ENCODE data around the gene ARG2.
"Not testable (repeated sequence)": the region's sequence is repeated elsewhere in the genome, so short reads cannot be mapped to it uniquely, and the experiment has no call there.

ARG2 gene

DNA sequence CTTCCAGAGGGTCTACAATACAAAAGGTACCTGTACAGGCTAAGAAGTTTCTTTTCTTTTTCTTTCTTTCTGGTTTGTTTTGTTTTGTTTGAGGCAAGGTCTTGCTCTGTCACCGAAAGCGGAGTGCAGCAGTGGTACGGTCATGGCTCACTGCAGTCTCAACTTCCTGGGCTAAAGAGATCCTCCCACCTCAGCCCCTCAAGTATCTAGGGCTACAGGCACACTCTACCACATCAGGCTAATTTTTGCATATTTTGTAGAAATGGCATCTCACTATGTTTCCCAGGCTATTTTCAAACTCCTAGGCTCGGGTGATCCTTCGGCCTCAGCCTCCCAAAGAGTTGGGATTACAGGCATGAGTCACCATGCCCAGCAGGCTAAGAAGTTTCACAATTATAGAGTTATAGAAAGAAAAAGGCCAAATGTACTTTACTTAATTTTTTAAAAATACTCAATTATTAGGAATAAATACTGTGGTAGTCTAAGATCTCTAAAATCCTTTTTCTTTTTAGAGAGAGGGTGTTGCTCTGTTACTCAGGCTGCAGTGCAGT is 16.6 kb upstream of the ARG2 start:
- Mint-ChIP-seq H3K4me1 (ENCODE audit: low read depth) (peaks cover 17% of the 10 kb centered on the region), H3K27me3 (ENCODE audit: low read depth) (peaks cover 5% of the 10 kb centered on the region), H3K4me3 (no peak overlapping the region), H3K27ac (no peak overlapping the region), H3K36me3 (ENCODE audit: low read depth) (peaks cover 2% of the 10 kb centered on the region), H3K9me3 (no peaks in the 10 kb centered on the region)
- DNase-seq (ENCODE audit: low spot score), result no peak

DNA sequence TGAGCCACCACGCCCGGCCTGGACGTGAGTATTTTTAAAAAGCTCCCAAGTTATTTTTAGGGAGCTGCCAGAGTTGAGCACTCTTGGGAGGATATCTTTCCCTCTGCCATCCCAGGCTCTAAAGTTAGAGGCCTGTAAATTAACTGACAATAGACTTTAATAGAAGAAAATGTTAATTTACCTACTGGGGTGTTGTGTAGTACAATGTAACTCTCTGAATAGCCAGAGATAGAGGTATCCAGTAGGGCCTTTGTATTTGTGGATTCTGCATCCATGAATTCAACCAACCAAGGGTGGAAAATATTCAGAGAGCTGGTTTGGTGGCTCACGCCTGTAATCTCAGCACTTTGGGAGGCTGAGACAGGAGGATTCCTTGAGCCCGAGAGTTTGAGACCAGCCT is 12.1 kb upstream of the ARG2 start:
- Mint-ChIP-seq H3K36me3 (ENCODE audit: low read depth) (no peaks in the 10 kb centered on the region), H3K27me3 (ENCODE audit: low read depth) (peaks cover 5% of the 10 kb centered on the region), H3K27ac (no peak overlapping the region), H3K4me1 (ENCODE audit: low read depth) (peaks cover 7% of the 10 kb centered on the region), H3K4me3 (no peak overlapping the region), H3K9me3 (no peaks in the 10 kb centered on the region)
- DNase-seq (ENCODE audit: low spot score), result no peak

DNA sequence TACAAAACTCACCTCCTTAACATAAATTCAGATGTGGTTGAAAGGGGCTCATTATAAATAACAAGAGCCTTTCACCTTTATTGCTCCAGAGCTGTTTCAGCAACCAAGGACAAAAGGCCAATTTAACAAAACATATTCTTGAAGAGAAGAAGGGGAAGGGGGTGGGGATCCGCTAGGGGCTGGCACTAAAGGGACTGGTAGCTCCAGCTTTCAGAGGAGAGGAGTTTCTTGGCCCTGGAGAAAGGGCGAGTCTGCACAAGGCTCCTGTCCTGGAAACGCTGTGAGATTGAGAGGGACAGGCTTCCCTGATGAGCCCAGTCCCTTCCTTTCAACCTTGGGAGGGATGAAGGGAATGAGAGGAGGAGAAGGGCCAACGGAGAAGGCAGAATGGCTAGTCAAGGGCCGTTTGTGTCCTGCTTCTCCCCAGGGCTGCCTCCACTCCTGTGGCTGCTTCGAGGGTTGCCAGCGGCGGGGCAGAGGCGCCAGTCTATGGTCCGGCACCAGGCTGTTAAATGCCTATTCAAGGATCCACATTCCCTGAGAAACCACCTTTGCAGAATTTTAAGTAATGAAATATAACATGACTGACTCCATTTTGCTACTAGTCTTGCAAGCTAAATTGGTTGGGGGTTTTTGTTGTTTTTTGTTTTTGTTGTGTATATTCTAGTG is 9.9 kb upstream of the ARG2 start:
- no peaks in the 10 kb centered on the region for H3K9me3 Mint-ChIP-seq
- H3K4me3 Mint-ChIP-seq, result no peak overlapping the region
- H3K4me1 Mint-ChIP-seq (ENCODE audit: low read depth), result peaks cover 7% of the 10 kb centered on the region
- no peaks in the 10 kb centered on the region for H3K36me3 Mint-ChIP-seq (ENCODE audit: low read depth)
- DNase-seq (ENCODE audit: low spot score), result no peak
- peaks cover 7% of the 10 kb centered on the region for H3K27me3 Mint-ChIP-seq (ENCODE audit: low read depth)
- no peak overlapping the region for H3K27ac Mint-ChIP-seq

DNA sequence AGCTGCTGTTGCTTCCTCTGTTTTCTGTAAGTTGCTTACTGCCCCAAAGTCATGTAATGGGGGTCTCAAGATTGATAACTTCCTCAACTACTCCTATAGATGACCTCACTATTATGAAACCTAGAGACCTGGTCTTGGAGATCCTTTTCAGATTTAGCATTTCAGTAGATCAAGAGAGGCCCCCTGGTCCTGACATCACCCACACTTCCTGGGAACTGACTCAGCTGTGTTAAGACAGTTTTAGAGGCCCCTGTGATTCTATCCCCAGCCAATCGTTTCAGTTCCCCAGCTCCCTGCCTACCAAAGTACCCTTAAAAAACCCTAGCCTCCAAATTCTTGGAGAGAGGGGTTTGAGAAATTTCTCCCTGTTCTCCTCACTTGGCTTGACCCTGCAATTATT is 9.2 kb upstream of the ARG2 start:
- H3K27me3 Mint-ChIP-seq (ENCODE audit: low read depth), result peaks cover 7% of the 10 kb centered on the region
- no peaks in the 10 kb centered on the region for H3K36me3 Mint-ChIP-seq (ENCODE audit: low read depth)
- no peak overlapping the region for H3K4me3 Mint-ChIP-seq
- no peak overlapping the region for H3K27ac Mint-ChIP-seq
- no peak for DNase-seq (ENCODE audit: low spot score)
- no peaks in the 10 kb centered on the region for H3K9me3 Mint-ChIP-seq
- H3K4me1 Mint-ChIP-seq (ENCODE audit: low read depth), result peaks cover 7% of the 10 kb centered on the region

DNA sequence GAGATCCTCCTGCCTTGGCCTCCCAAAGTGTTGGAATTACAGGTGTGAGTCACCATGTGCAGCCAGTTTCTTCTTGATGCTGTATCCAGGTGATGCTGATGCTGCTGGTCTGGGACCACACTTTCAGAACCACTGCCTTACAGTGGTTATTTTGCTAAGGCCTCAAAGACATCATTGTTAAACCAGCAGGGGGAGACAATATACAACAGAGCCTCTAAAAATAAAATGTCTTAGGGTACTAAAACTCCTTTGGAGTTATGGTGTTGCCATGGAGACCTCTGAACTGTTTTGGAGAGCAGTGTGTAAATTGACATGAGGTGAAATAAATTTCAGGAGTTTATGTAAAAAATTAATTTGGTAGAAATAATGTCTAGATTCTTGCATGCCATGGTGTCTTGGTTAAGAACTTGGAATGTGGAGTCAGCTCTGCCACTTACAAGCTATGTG is 1.1 kb upstream of the ARG2 start:
- Mint-ChIP-seq H3K4me3 (peak overlapping the region; percentile 90), H3K36me3 (ENCODE audit: low read depth) (peaks cover 1% of the 10 kb centered on the region), H3K4me1 (ENCODE audit: low read depth) (peaks cover 30% of the 10 kb centered on the region), H3K27me3 (ENCODE audit: low read depth) (peaks cover 20% of the 10 kb centered on the region), H3K27ac (peak overlapping the region; percentile 67), H3K9me3 (no peaks in the 10 kb centered on the region)
- DNase-seq (ENCODE audit: low spot score), result no peak

DNA sequence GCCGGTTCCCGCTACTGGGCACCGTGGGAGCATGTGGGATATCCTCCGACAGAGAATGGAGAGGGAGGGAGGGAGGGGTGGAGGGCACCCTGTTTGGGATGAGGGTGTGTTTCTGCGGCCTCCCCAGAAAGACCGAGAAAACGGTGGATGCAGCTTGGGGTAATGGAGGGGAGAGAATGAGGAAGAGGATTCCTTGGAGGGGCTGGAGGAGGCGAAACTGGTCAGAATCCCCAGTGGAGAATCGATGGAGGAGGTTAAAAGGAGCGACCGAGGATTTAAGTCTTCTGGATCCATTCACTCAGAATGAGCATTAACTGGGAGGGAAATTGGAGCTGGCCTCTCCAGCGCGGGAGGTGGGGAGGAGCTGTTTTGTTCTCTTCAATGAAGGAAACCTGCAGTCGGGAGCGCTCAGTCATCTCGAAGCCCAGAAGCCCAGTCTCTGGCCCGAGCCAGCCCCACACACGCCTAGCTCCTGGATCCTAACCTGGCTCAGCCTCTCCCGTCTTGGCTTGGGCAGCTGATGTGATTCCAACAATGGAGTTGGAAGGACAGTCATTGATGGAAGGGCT is 581 bp downstream of the ARG2 start:
- peaks cover 6% of the 10 kb centered on the region for H3K36me3 Mint-ChIP-seq (ENCODE audit: low read depth)
- peaks cover 30% of the 10 kb centered on the region for H3K4me1 Mint-ChIP-seq (ENCODE audit: low read depth)
- H3K27me3 Mint-ChIP-seq (ENCODE audit: low read depth), result peaks cover 14% of the 10 kb centered on the region
- H3K4me3 Mint-ChIP-seq, result peak overlapping the region; percentile 90
- DNase-seq (ENCODE audit: low spot score), result no peak
- no peaks in the 10 kb centered on the region for H3K9me3 Mint-ChIP-seq
- peak overlapping the region; percentile 81 for H3K27ac Mint-ChIP-seq

DNA sequence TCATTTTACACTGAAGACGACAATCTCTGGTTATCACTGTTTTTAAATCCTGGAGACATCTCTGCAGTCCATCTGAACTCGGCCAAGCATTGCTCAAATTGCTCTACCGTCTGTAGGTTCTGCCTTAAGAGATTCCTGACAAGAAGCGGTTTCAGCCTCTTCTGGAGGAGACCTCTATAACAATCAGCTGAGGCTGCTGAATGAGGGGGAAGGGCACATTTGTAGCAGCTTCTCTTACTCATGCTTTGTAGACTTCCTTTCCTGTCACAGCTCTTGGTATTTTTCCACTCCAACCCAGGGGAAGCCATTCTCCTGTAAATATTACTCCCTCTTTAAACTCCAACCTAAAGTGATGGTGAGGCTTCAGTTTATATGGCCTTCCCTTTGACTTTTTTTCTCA is 3.0 kb downstream of the ARG2 start:
- Mint-ChIP-seq H3K27ac (no peak overlapping the region), H3K4me1 (ENCODE audit: low read depth) (peaks cover 34% of the 10 kb centered on the region), H3K27me3 (ENCODE audit: low read depth) (peaks cover 11% of the 10 kb centered on the region), H3K36me3 (ENCODE audit: low read depth) (peaks cover 6% of the 10 kb centered on the region), H3K4me3 (peak overlapping the region; percentile 30), H3K9me3 (no peaks in the 10 kb centered on the region)
- no peak for DNase-seq (ENCODE audit: low spot score)

DNA sequence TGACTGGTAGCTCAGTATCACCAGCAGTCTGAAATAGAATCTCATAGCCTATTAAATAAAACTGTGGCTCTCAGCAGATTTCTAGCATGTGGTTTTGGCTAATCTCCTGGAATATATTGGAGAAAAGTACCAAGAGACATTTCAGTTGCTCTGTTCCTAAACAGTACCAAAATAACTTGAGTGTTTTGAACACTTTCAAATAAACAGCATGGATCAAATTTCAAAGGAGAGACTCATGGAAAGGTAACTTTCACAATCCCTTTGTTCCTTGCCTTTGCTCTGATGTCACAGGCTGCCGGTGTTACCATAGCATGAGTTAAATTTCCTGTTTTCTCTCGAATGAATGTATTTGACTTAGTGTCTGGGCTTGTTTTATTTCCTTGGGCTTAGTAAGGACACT is 3.4 kb downstream of the ARG2 start:
- peak overlapping the region; percentile 30 for H3K4me3 Mint-ChIP-seq
- peak overlapping the region; percentile 41 for H3K27ac Mint-ChIP-seq
- peaks cover 6% of the 10 kb centered on the region for H3K36me3 Mint-ChIP-seq (ENCODE audit: low read depth)

DNA sequence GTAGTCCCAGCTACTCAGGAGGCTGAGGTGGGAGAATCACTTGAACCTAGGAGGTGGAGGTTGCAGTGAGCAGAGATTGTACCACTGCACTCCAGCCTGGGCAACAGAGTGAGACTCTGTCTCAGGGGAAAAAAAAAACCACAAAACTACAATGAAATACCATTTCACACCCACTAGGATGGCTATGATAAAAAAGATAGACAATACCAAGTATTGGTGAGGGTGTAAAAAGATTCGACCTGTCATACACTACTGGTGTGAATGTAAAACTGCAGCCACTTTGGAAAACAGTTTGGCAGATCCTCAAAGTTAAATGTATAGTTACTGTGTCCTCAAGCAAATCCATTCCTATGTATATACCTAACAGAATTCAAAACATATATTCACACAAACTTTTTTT is 6.4 kb downstream of the ARG2 start:
- H3K27ac Mint-ChIP-seq; H3K36me3 Mint-ChIP-seq (ENCODE audit: low read depth); H3K4me3 Mint-ChIP-seq; H3K27me3 Mint-ChIP-seq (ENCODE audit: low read depth); DNase-seq (ENCODE audit: low spot score); H3K9me3 Mint-ChIP-seq: not testable (repeated sequence)
- peaks cover 21% of the 10 kb centered on the region for H3K4me1 Mint-ChIP-seq (ENCODE audit: low read depth)

More for the DNA sequence above, 3.4 kb downstream of the ARG2 start:
- DNase-seq (ENCODE audit: low spot score), result no peak
- Mint-ChIP-seq H3K4me1 (ENCODE audit: low read depth) (peaks cover 34% of the 10 kb centered on the region), H3K9me3 (no peaks in the 10 kb centered on the region), H3K27me3 (ENCODE audit: low read depth) (peaks cover 11% of the 10 kb centered on the region)

DNA sequence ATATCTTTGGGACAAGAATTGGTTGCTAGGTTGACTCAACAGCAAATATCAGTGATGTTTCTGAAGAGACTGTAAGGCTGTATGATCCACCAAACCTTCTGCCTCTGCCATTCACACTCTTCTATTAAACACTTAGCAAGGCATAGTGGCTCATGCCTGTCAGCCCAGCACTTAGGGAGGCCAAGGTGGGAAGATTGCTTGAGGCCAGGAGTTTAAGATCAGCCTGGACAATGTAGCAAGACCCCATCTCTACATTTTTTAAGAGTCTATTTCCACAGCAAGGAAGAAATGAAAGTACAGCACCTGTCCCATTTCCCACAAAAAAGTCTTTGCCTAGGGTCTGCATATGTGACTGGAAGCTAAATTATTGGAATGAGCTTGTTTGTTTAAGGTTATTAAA is 7.8 kb downstream of the ARG2 start:
- no peak for DNase-seq (ENCODE audit: low spot score)
- H3K4me3 Mint-ChIP-seq, result no peak overlapping the region
- H3K36me3 Mint-ChIP-seq (ENCODE audit: low read depth), result peaks cover 8% of the 10 kb centered on the region
- peaks cover 16% of the 10 kb centered on the region for H3K4me1 Mint-ChIP-seq (ENCODE audit: low read depth)
- no peaks in the 10 kb centered on the region for H3K9me3 Mint-ChIP-seq
- H3K27me3 Mint-ChIP-seq (ENCODE audit: low read depth), result no peaks in the 10 kb centered on the region
- no peak overlapping the region for H3K27ac Mint-ChIP-seq

DNA sequence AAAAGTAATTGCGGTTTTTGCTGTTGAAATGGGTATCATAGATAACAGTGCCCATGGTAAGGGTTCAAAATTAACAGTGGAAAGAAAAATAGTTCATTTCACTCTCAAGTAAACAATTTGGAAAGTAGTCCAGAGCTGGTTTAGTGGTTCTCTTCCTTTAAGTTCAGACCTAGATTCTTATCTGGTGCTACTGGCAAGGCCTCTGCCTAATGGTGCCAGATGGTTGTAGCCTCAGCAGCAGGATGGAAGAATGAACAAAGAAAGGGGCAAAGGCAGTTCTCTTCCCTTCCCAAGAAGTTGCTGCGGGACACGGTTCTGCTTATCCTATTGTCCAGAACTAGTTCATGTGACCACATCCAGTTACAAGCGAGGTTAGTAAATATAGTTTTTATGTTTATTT is 10.5 kb downstream of the ARG2 start:
- no peak for DNase-seq (ENCODE audit: low spot score)
- H3K27me3 Mint-ChIP-seq (ENCODE audit: low read depth), result no peaks in the 10 kb centered on the region
- peaks cover 7% of the 10 kb centered on the region for H3K4me1 Mint-ChIP-seq (ENCODE audit: low read depth)
- H3K4me3 Mint-ChIP-seq, result no peak overlapping the region
- H3K27ac Mint-ChIP-seq, result no peak overlapping the region
- no peaks in the 10 kb centered on the region for H3K9me3 Mint-ChIP-seq
- H3K36me3 Mint-ChIP-seq (ENCODE audit: low read depth), result peaks cover 4% of the 10 kb centered on the region

DNA sequence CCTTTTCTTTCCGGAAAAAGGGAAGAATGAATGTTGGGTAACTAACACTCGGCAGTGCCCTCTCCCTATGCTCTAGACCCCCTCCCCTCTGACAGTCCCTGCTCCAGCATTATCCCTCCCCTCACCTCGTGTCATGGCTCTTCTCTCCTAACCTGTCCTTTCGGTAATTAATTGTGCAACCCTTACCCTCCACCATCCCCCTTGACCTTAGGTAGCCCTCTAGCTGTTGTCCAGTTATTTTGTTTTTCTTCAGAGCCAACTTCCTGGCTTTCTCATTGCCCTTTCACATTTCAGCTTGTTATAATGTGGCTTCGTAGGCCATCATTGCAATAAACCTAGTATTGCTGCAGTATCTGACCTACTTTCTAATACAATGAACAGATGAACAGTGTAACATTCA is 11.2 kb downstream of the ARG2 start:
- H3K27ac Mint-ChIP-seq, result no peak overlapping the region
- no peak for DNase-seq (ENCODE audit: low spot score)
- H3K36me3 Mint-ChIP-seq (ENCODE audit: low read depth), result peaks cover 4% of the 10 kb centered on the region
- H3K9me3 Mint-ChIP-seq, result no peaks in the 10 kb centered on the region
- H3K4me3 Mint-ChIP-seq, result no peak overlapping the region
- H3K4me1 Mint-ChIP-seq (ENCODE audit: low read depth), result peaks cover 8% of the 10 kb centered on the region
- no peaks in the 10 kb centered on the region for H3K27me3 Mint-ChIP-seq (ENCODE audit: low read depth)

DNA sequence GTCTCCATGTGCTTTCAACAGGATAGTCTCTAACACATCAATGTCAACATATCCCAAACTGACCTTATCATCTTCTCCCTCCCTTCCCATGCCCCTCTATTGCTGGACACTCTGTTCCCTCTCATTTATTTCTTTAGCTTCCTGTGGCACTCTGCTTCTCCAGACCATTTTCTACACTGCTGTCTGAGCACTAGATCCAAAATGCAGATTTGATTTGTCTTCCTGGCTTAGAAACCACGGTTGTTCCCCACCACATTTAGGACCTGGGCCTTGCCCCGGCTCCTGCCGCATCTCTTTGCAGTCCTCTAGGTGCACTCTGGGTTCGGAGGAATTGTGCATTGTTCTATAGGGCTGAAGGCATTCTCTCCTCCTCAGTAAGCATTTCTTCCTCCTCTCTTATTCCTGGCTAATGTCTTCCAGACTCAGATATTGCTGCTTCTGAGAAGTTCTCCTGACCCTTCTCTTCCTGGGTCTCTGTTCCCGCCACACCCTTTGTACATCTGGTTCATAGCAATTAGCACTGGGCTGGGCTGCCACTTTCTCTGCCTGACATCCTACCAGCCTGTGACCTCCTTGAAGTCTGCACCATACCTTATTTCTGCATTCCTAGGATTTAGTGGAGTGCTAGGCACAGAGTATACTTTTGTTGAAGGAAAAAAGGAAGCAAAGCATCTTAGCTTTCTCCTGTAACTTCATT is 13.9 kb downstream of the ARG2 start:
- no peak overlapping the region for H3K27ac Mint-ChIP-seq
- no peak for DNase-seq (ENCODE audit: low spot score)
- H3K27me3 Mint-ChIP-seq (ENCODE audit: low read depth), result no peaks in the 10 kb centered on the region
- H3K36me3 Mint-ChIP-seq (ENCODE audit: low read depth), result peaks cover 4% of the 10 kb centered on the region
- peaks cover 4% of the 10 kb centered on the region for H3K4me1 Mint-ChIP-seq (ENCODE audit: low read depth)
- no peak overlapping the region for H3K4me3 Mint-ChIP-seq
- no peaks in the 10 kb centered on the region for H3K9me3 Mint-ChIP-seq

DNA sequence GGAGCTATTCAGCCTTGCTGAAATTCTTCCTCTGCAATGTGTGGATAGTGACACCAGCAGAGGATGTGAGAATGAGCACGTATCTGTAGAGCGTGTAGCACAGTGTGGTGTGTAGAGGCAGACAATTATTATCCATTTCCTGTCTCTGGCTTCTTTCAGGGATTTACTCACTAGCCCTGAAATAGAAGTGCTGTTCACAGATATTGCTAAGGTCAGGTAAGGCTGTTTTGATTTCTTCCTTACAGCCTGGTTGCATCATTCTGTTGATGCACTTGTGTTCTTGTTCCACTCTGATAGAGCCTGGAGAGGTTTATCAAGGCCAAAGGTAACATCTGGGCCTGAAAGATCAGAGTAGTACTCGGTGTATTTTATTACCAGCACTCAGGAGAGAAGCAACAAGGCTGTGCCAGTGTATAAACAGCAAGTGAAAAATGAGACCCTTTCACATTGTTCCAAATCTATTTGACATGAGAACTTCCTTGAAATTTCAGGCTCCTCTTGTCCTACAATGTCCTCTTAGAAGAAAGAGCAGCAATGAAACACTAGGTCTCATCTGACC is 16.7 kb downstream of the ARG2 start:
- H3K4me3 Mint-ChIP-seq, result no peak overlapping the region
- peaks cover 2% of the 10 kb centered on the region for H3K4me1 Mint-ChIP-seq (ENCODE audit: low read depth)
- no peaks in the 10 kb centered on the region for H3K9me3 Mint-ChIP-seq
- H3K27me3 Mint-ChIP-seq (ENCODE audit: low read depth), result no peaks in the 10 kb centered on the region
- no peak overlapping the region for H3K27ac Mint-ChIP-seq
- no peak for DNase-seq (ENCODE audit: low spot score)
- no peaks in the 10 kb centered on the region for H3K36me3 Mint-ChIP-seq (ENCODE audit: low read depth)
